MM.1S (cell line): ENCODE data around the gene KHDRBS2.

Experiments
- DNase-seq: peaks from one replicate; pipeline ENCODE4 v3.0.0-alpha.2; 2015
- H2AFZ ChIP-seq: fragments of 300-600 bp; sonication (generic); 2 replicates; pipeline ENCODE4 v1.6.0; 2016; ENCODE audit warnings: antibody characterized with exemption, low read length
- H3F3A ChIP-seq: fragments of 300-600 bp; sonication (generic); 2 replicates; pipeline ENCODE4 v1.6.1; 2016; ENCODE audit warnings: mild to moderate bottlenecking, antibody characterized with exemption, low read length, moderate library complexity, mixed read lengths; ENCODE audit not compliant: insufficient read depth
- H3K27ac ChIP-seq: fragments of 300-600 bp; sonication (generic); 2 replicates; pipeline ENCODE4 v1.5.1; 2016; ENCODE audit warnings: mild to moderate bottlenecking, low read length
- H3K27me3 ChIP-seq: fragments of 300-600 bp; sonication (generic); replicated peaks from 2 replicates; pipeline ENCODE4 v1.6.0; 2016; ENCODE audit warnings: low read length; ENCODE audit not compliant: insufficient read depth
- H3K36me3 ChIP-seq: fragments of 300-600 bp; sonication (generic); replicated peaks from 2 replicates; pipeline ENCODE4 v1.6.1; 2016; ENCODE audit warnings: mild to moderate bottlenecking, low read length, mixed read lengths; ENCODE audit not compliant: insufficient read depth
- H3K4me1 ChIP-seq: fragments of 300-600 bp; sonication (generic); 2 replicates; pipeline ENCODE4 v1.6.1; 2016; ENCODE audit warnings: low read length, mixed read lengths
- H3K4me2 ChIP-seq: fragments of 300-600 bp; sonication (generic); 2 replicates; pipeline ENCODE4 v1.6.0; 2016; ENCODE audit warnings: low read depth, low read length
- H3K4me3 ChIP-seq: fragments of 300-600 bp; sonication (generic); 2 replicates; pipeline ENCODE4 v1.5.1; 2016; ENCODE audit warnings: low read length, mixed read lengths
- H3K79me2 ChIP-seq: fragments of 300-600 bp; sonication (generic); 2 replicates; pipeline ENCODE4 v1.6.1; 2016; ENCODE audit warnings: mixed run types, low read length, mixed read lengths
- H3K9ac ChIP-seq: fragments of 300-600 bp; sonication (generic); 2 replicates; pipeline ENCODE4 v1.6.1; 2016; ENCODE audit warnings: low read length, mixed read lengths
- H3K9me2 ChIP-seq: fragments of 300-600 bp; sonication (generic); replicated peaks from 2 replicates; pipeline ENCODE4 v1.6.1; 2016; ENCODE audit warnings: mild to moderate bottlenecking, low read length, mixed read lengths; ENCODE audit not compliant: insufficient read depth
- H3K9me3 ChIP-seq: fragments of 300-600 bp; sonication (generic); replicated peaks from 2 replicates; pipeline ENCODE4 v1.6.1; 2016; ENCODE audit warnings: mild to moderate bottlenecking, low read length, mixed read lengths; ENCODE audit not compliant: insufficient read depth
- H4K20me1 ChIP-seq: fragments of 300-600 bp; sonication (generic); 2 replicates; pipeline ENCODE4 v1.6.1; 2016; ENCODE audit warnings: mild to moderate bottlenecking, low read length, moderate library complexity, mixed read lengths; ENCODE audit not compliant: insufficient read depth
- CTCF ChIP-seq: fragments of 300-600 bp; sonication (generic); IDR thresholded peaks from 2 replicates; pipeline ENCODE4 v1.5.1; 2016; ENCODE audit warnings: antibody characterized with exemption, low read length, mixed read lengths
- EZH2 ChIP-seq: fragments of 300-600 bp; sonication (generic); optimal IDR thresholded peaks from 2 replicates; pipeline ENCODE3; 2017; ENCODE audit warnings: low read depth, mild to moderate bottlenecking, antibody characterized with exemption, low read length, mixed read lengths
- EZH2phosphoT487 ChIP-seq: fragments of 300-600 bp; sonication (generic); IDR thresholded peaks from 2 replicates; pipeline ENCODE4 v1.6.1; 2018; ENCODE audit warnings: antibody characterized with exemption, low read length

Gene KHDRBS2

GRCh38 chr6:62202078-62202477, 83.9 kb downstream of the KHDRBS2 start:
- H3K27me3 ChIP-seq, result no peaks in the 10 kb centered on the region
- H3K4me1 ChIP-seq, result no peaks in the 10 kb centered on the region
- no peaks in the 10 kb centered on the region for H3K36me3 ChIP-seq
- no peaks in the 10 kb centered on the region for H4K20me1 ChIP-seq
- H3K9me3 ChIP-seq, result no peaks in the 10 kb centered on the region
- no peaks in the 10 kb centered on the region for H3K9me2 ChIP-seq
- H3K27ac ChIP-seq, result no peak overlapping the region
- H3K4me3 ChIP-seq, result no peak overlapping the region
- H3K4me2 ChIP-seq, result no peak overlapping the region
- TF ChIP-seq EZH2phosphoT487 (no peak), EZH2 (no peak), CTCF (no peak)
- DNase-seq, result no peak
- H2AFZ ChIP-seq, result no peak overlapping the region
- H3F3A ChIP-seq, result no peaks in the 10 kb centered on the region
- no peaks in the 10 kb centered on the region for H3K79me2 ChIP-seq
- no peak overlapping the region for H3K9ac ChIP-seq

- Histone ChIP-seq H3K79me2 (no peaks in the 10 kb centered on the region), H3K9me3 (no peaks in the 10 kb centered on the region), H2AFZ (no peak overlapping the region), H3K27me3 (no peaks in the 10 kb centered on the region), H3K9ac (no peak overlapping the region), H3K4me2 (no peak overlapping the region), H3K27ac (no peak overlapping the region), H3K9me2 (no peaks in the 10 kb centered on the region), H4K20me1 (no peaks in the 10 kb centered on the region), H3K4me3 (no peak overlapping the region), H3F3A (no peaks in the 10 kb centered on the region), H3K4me1 (no peaks in the 10 kb centered on the region), H3K36me3 (no peaks in the 10 kb centered on the region)
- TF ChIP-seq EZH2phosphoT487, result no peak
- no peak for TF ChIP-seq EZH2
- no peak for TF ChIP-seq CTCF
- no peak for DNase-seq
Measured at GRCh38 chr6:62192593-62192992, 93.4 kb downstream of the KHDRBS2 start.

DNA sequence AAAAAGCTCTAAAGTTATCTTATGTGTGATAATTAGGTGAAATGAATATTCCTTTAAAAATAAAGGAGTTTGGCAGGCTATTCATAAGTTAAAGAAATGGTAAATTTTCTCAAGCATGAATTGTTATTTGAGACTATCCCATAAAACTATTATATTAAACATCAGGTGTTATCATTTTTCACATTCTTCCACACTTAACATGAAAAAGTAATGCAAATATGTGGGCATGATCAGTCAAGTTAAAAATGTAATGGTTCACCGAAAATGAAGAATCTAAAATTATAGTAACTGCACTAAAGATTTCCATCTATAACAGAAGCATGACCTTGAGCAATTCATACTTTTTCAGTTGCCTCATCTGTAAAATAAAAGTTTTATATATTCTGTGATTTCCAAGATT, 110.8 kb downstream of the KHDRBS2 start:
- TF ChIP-seq EZH2phosphoT487 (no peak), EZH2 (no peak), CTCF (no peak)
- Histone ChIP-seq H3K4me3 (no peak overlapping the region), H3K9me2 (no peaks in the 10 kb centered on the region), H3K9me3 (no peaks in the 10 kb centered on the region), H3K79me2 (no peaks in the 10 kb centered on the region), H2AFZ (no peak overlapping the region), H3F3A (no peaks in the 10 kb centered on the region), H3K9ac (no peak overlapping the region), H3K27ac (no peak overlapping the region), H3K27me3 (no peaks in the 10 kb centered on the region), H3K4me1 (no peaks in the 10 kb centered on the region), H3K36me3 (no peaks in the 10 kb centered on the region), H3K4me2 (no peak overlapping the region), H4K20me1 (no peaks in the 10 kb centered on the region)
- DNase-seq, result no peak

- no peaks in the 10 kb centered on the region for H3K4me1 ChIP-seq
- no peak overlapping the region for H3K27ac ChIP-seq
- no peaks in the 10 kb centered on the region for H3F3A ChIP-seq
- H3K9me2 ChIP-seq, result no peaks in the 10 kb centered on the region
- no peak overlapping the region for H2AFZ ChIP-seq
- H4K20me1 ChIP-seq, result no peaks in the 10 kb centered on the region
- no peaks in the 10 kb centered on the region for H3K9me3 ChIP-seq
- no peak for DNase-seq
- no peaks in the 10 kb centered on the region for H3K27me3 ChIP-seq
- H3K36me3 ChIP-seq, result no peaks in the 10 kb centered on the region
- H3K79me2 ChIP-seq, result no peaks in the 10 kb centered on the region
- no peak for TF ChIP-seq EZH2
- H3K4me2 ChIP-seq, result no peak overlapping the region
- H3K4me3 ChIP-seq, result no peak overlapping the region
- no peak overlapping the region for H3K9ac ChIP-seq
Measured at GRCh38 chr6:62174548-62174947, 111.5 kb downstream of the KHDRBS2 start.
